Stimulated activated CD8-positive, alpha-beta memory T cell treated with anti-CD3 and anti-CD28 coated beads, Interleukin-15, amount 100 ng/mL, for 48 hours (primary cell): ENCODE data around the gene UQCRC1.

Source experiments
- DNase-seq, 2 donors: peaks; one replicate each; pipeline ENCODE4 v3.0.0-alpha.2; 2020; ENCODE audit warnings: low read depth in 2 of 2

UQCRC1 gene

GRCh38 chr3:48633743-48634142, 24.3 kb upstream of the UQCRC1 start:
- no peak for DNase-seq

- DNase-seq, result no peak
Measured at GRCh38 chr3:48633256-48633655, 23.8 kb upstream of the UQCRC1 start.

DNA sequence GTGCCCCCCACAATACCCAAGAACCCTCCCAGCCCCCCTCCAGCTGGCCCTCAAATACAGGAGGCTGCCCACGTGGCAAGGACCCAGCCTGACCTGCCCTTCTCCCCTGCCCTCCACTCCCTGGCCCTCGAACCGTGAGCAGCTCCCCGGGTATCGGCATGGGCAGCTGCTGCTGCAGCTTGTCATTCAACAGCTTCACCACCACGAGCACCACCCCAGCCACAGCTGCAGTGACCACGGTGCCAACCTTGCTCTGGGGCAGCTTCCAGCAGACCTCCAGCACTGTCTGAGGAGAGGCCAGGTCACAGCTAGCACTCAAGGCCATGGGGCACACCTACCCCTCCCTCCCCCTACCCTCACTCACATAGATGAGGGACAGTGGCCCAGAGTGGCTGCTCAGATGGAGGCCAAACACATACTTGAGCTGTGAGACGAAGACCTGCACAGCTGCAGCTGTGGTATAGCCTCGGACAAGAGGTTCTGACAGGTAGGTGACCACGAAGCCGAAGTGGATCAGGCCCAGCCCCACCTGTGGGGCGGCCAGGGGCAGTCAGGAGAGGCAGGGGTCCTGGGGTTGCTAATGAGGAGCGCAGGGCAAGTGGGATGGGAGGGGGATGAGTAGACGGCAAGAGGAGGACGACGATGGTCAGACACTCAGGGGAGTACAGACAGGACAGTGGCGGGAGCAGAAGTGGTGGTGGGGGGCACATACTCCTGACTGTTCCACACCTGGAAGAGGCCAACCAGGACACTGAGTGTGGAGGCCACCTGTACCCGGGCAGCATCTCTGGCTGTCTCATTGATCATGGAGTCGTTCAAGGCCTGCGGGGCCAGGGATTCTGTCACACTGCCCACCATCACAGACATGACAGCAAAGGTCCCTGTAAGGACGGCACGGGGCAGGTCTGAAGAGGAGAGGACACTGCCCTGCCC, 22.3 kb upstream of the UQCRC1 start:
- no peak for DNase-seq

DNA sequence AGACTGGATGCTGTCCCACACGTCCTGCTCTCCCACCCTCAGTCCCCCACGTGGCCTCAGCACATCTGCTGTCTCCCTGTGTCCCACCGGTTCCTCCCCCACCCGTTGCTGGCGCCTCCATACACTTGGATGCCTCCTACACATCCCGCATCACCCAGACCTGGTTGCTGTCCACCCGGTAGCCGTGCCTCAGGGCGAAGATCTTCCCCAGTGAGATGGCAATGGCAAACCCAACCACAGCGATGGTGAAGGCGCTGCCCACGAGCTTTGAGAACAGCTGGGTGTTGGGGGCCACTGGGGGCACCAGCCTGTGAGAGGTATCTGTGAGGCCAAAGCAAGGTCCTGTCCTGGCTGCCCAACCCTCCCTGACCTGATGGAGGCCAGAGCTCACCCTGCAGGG, 21.4 kb upstream of the UQCRC1 start:
- DNase-seq, result no peak

- no peak for DNase-seq
Measured at GRCh38 chr3:48630407-48630806, 21.0 kb upstream of the UQCRC1 start.

DNA sequence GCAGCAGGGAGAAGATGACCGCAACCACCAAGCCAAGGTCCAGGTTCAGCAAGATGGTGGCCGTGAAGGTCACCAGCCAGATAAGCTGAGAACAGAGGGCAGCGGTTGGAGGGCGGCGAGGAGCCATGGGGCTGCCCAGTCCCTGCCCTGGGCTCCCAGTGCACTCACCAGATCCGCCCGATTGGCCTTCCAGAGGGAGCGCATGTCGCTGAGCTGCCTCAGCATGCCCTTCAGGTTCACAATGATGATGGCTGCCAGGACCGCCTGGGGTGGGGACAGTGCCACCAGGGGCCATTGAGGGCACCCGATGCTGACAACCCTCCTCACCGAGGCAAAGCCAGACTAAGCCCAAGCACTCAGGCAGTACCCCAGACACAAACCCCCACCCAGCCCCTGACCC, 20.4 kb upstream of the UQCRC1 start:
- DNase-seq, result no peak

GRCh38 chr3:48628277-48629017, 19.0 kb upstream of the UQCRC1 start:
- no peak for DNase-seq

GRCh38 chr3:48625600-48625999, 16.2 kb upstream of the UQCRC1 start:
- DNase-seq, result no peak

DNA sequence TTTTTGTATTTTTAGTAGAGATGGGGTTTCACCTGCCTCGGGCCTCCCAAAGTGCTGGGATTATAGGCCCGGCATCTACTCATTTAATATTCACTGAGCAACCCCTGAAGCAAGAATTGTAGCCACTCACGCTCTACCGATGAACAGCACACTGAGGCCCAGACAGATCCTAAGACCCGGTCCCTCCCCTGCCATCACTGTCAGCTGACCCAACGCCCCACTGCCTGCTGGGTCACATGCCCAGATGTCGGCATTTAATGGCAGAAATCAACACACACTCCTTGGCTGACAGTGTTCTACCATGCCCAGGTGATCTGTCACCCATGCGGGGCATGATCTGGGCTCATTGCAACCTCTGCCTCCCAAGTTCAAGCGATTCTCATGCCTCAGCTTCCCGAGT, 15.3 kb upstream of the UQCRC1 start:
- no peak for DNase-seq

DNA sequence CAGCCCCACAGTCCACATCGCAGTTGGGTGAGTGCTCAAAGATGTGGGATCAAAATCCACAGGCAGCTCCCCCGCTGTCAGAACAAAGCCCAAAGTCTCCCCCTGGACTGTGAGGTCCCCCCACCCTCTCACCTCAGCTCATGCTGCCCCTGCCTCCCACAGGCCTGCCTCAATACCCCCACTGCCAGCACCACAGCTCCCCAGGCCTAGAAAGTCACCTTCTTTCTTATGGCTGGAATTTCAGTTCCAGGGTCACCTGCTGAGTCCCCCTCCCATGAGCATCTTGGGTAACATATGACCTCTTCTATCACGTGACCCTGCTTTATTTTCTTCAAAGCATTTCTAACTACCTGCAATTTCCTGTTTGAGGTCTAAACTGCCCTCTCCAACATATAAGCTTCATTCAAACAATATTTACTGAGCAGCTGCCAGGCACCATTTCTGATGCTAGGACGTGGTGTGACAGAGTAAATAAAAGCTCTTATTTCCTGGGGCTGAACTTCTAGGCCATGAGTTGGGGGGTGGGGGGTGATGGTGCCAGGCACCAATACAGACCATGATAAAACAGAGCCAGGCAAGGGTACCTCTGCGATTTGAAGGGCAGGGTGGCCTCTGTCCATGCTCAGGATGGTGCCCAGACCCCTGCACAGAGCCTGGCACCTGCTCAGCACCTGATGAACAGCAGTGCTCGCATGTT, 14.6 kb upstream of the UQCRC1 start:
- DNase-seq, result no peak

- DNase-seq, result no peak
Measured at GRCh38 chr3:48621461-48621869, 12.0 kb upstream of the UQCRC1 start, which contains the start of gene TMEM89. TSS of gene TMEM89 (minus strand) at chr3:48621769. CDS start at chr3:48621756, 13 bp downstream.

- DNase-seq, result no peak
Measured at GRCh38 chr3:48619541-48620524, 10.4 kb upstream of the UQCRC1 start.

DNA sequence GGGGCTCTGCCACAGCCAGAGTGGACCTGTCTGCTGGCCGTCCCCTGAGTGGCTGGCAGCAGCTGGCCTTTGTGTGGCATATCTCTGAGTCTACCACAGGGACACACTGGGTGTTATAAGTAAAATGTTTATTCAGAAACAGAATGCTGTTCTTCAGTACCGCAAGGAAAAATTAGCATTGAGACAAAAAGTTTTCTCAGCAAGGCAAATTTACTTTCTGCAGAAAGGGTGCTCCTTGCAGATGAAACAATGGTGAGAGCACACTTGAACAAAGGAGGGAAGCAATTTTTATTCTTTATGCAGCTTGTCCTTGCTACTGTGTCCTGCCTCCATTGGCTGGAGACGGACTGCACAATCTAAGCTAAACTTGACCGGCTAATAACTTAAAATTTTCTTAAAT, 8.1 kb upstream of the UQCRC1 start:
- no peak for DNase-seq

- DNase-seq, result no peak
Measured at GRCh38 chr3:48614044-48614443, 4.6 kb upstream of the UQCRC1 start.

GRCh38 chr3:48612309-48612708, 2.9 kb upstream of the UQCRC1 start:
- no peak for DNase-seq

DNA sequence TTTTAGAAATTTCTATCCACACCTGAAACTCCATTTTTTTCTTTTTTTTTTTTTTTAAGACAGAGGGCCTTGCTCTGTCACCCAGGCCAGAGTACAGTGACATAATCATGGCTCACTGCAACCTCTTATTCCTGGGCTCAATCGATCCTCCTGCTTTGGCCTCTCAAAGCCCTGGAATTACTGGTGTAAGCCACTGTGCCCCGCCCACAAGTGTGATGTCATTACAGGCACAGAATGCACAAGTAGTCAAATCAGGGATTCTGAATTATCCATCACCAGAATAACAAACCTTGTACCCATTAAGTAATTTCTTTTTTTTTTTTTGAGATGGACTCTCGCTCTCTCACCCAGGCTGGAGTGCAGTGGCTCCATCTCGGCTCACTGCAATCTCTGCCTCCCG, 1.9 kb downstream of the UQCRC1 start:
- DNase-seq, result no peak

DNA sequence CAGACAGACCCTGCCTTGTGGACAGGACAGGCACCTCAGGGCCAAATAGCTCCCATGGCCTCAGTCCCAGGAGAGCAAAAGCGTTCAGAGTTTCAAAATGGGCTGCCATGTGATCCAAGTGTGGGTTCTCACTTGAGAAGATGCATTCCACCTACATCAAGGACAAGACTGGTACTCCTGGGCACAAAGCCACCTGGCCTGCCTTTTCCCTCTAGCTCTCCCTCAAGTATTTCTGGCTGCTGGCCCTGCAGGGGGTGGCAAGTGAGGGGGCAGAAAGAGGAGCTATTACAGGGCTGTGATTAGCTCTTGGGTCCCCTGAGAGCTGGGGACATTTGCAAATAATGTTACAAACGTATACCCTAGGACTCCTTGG, 7.8 kb downstream of the UQCRC1 start:
- DNase-seq, result no peak

GRCh38 chr3:48600711-48601621, 8.5 kb downstream of the UQCRC1 start:
- no peak for DNase-seq

DNA sequence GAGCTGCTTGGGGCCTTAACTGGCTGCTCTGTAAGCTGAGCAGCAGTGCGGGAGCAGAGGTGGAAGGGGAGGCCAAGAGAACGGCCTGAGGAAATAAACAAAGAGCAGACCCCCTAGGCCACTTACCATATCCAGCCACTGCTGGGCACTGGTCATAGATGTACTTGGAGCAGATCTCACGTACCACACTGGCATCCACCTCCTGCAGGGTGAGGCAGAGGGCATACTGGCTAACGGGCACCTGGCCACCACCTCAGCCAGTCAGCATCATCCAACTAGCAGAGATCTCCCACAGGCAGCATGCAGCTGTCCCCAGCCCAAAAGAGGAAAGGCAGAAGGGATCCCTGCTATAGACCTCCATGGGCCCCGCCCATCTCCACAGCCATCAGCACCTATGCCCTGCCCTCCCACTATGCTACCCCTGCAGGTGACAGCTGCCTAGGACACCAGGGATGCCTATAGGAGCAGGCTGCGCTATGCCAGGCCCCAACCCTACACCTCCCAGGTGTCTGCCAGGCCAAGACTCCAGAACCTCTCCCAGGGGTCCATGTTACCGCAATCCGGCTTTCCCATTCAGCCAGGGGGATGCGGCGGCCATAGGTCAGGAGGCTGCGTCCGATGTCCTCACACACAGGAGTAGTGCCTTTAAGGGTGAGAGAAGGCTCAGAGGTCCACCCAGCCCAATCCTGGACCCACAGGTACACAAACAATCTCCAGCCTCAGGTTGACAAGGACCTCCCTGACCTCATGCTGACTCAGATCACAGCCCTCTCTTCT, 9.7 kb downstream of the UQCRC1 start:
- no peak for DNase-seq
